ENCODE data around the gene LYZL4.

GRCh38 chr3:42351207-42351606 lies 59.2 kb downstream of the LYZL4 start:
- TF ChIP-seq GATA3 (IDR thresholded peaks at IDR 0.05; ENCODE audit: low read depth, low read length) (no peak), GATA2 (IDR thresholded peaks at IDR 0.05; ENCODE audit: low read depth, low read length) (no peak)
